Panc1 (cell line): ENCODE data around the gene LHX4. TPM values are rescaled to one million over a fixed set of nuclear protein-coding genes. Genes with fewer than 3 reads are reported as not detected.

Experiments used
- ATAC-seq: fragments of 200-7000 bp; cut with Tn5 transposase; 2 replicates; pipeline ENCODE4 v1.9.1; 2020; ENCODE audit warnings: mild to moderate bottlenecking, moderate library complexity
- BruUV-seq: library from RNA; stranded (reverse); fragments of 400-500 nt; replicated peaks from 2 replicates; lab custom pipeline; 2021; lab: Mats Ljungman, UMichigan
- CTCF ChIA-PET: fragments of 300-600 bp; sonication (Branson Sonifier 250); formaldehyde crosslinking; loops from one replicate; lab custom pipeline; 2022; ENCODE audit warnings: antibody characterized with exemption; lab: Charles Lee
- POLR2A ChIA-PET: fragments of 300-600 bp; sonication (Branson Sonifier 250); formaldehyde crosslinking; loops from one replicate; lab custom pipeline; 2022; ENCODE audit warnings: antibody characterized with exemption; lab: Charles Lee
- DNase-seq: peaks from one replicate; pipeline ENCODE4 v3.0.0-alpha.2; 2010; ENCODE audit warnings: low read depth, low spot score
- H3K27ac ChIP-seq: 2 replicates; pipeline ENCODE4 v1.5.1; 2011; ENCODE audit warnings: mild to moderate bottlenecking, low read length, inconsistent platforms
- H3K27me3 ChIP-seq: fragments of 200-500 bp; sonication (Bioruptor generic); 2 replicates; pipeline ENCODE4 v1.6.0; 2014; ENCODE audit warnings: low read length, inconsistent platforms; ENCODE audit not compliant: control insufficient read depth, insufficient read depth
- H3K36me3 ChIP-seq: fragments of 200-500 bp; sonication (Bioruptor generic); 2 replicates; pipeline ENCODE4 v1.5.1; 2014; ENCODE audit warnings: inconsistent platforms, mild to moderate bottlenecking, low read length, moderate library complexity; ENCODE audit not compliant: control insufficient read depth, insufficient read depth
- H3K4me1 ChIP-seq: 2 replicates; pipeline ENCODE4 v1.5.1; 2011; ENCODE audit warnings: inconsistent platforms, mild to moderate bottlenecking, low read length, moderate library complexity; ENCODE audit not compliant: control insufficient read depth, insufficient read depth
- H3K4me3 ChIP-seq, 2 experiments: 2 replicates each; pipeline ENCODE4 v1.5.1; 2011 to 2012; ENCODE audit warnings: low read depth in 2 of 2, low read length in 2 of 2, mild to moderate bottlenecking in 2 of 2, inconsistent platforms in 1 of 2, moderate library complexity in 1 of 2
- H3K9me3 ChIP-seq: fragments of 200-500 bp; sonication (Bioruptor generic); 2 replicates; pipeline ENCODE4 v1.5.1; 2014; ENCODE audit warnings: low read depth, mild to moderate bottlenecking, inconsistent platforms, low read length, moderate library complexity; ENCODE audit not compliant: control insufficient read depth, insufficient read depth
- CTCF ChIP-seq: fragments of 450-650 bp; IDR thresholded peaks from 2 replicates; pipeline ENCODE4 v1.5.1; 2017; ENCODE audit warnings: mild to moderate bottlenecking
- POLR2AphosphoS5 ChIP-seq: IDR thresholded peaks from 2 replicates; pipeline ENCODE4 v1.6.1; 2012; ENCODE audit warnings: mild to moderate bottlenecking, low read depth, low read length, moderate library complexity
- REST ChIP-seq, 2 experiments: IDR thresholded peaks; 2 replicates each; pipeline ENCODE4 v1.6.1; 2011 to 2012; ENCODE audit warnings: low read depth in 2 of 2, control low read depth in 1 of 2, low read length in 1 of 2, mild to moderate bottlenecking in 1 of 2, moderate library complexity in 1 of 2; ENCODE audit not compliant: insufficient read depth in 1 of 2
- SIN3A ChIP-seq: IDR thresholded peaks from 2 replicates; pipeline ENCODE4 v1.6.1; 2012; ENCODE audit warnings: low read depth, mild to moderate bottlenecking, low read length, moderate library complexity, borderline replicate concordance; ENCODE audit not compliant: insufficient read depth
- TCF7L2 ChIP-seq: IDR thresholded peaks from 2 replicates; pipeline ENCODE4 v1.6.1; 2011; ENCODE audit warnings: mild to moderate bottlenecking, low read depth, low read length, inconsistent platforms
- in situ Hi-C: cut with HindIII; loops from 2 replicates; pipeline ENCODE4 v1.10.0; 2016; ENCODE audit warnings: low sequenced_read_pairs, low pct_unique_long_range_greater_than_20kb
- intact Hi-C: fragments of 100-400 bp; cut with micrococcal nuclease; formaldehyde crosslinking; loops from one replicate; pipeline ENCODE4 v1.10.0; 2022; ENCODE audit not compliant: unreplicated experiment
- total RNA-seq: library from RNA; stranded (reverse); gene quantifications from one replicate; pipeline ENCODE4 v1.2.1, GENCODE V29; 2021; ENCODE audit not compliant: unreplicated experiment

LHX4 gene
- total RNA-seq, 1 experiment from 2014 or later = 0.72 TPM

GRCh38 chr1:180197231-180197630 is 32.8 kb upstream of the LHX4 start:
- Histone ChIP-seq H3K4me1 (no peaks in the 10 kb centered on the region), H3K27me3 (no peaks in the 10 kb centered on the region), H3K27ac (no peak overlapping the region), H3K4me3 (no peak overlapping the region), H3K36me3 (no peaks in the 10 kb centered on the region), H3K9me3 (no peaks in the 10 kb centered on the region)
- TF ChIP-seq POLR2AphosphoS5 (no peak), REST (IDR thresholded peaks at IDR 0.05; ENCODE audit: insufficient read depth in 1 of 2, low read depth in 2 of 2, low read length in 1 of 2) (no peak), TCF7L2 (no peak), SIN3A (no peak)
- DNase-seq = no peak
- BruUV-seq = TSS peak; percentile 62
- ChIA-PET CTCF (no interaction called here), POLR2A (no interaction called here)
- ATAC-seq = no peak
- intact Hi-C loops (no loop called here), in situ Hi-C loops (no loop called here)

GRCh38 chr1:180198196-180198595 is 31.9 kb upstream of the LHX4 start:
- no TSS peak for BruUV-seq
- in situ Hi-C loops = no loop called here
- TF ChIP-seq SIN3A (no peak), POLR2AphosphoS5 (no peak), TCF7L2 (no peak), REST (IDR thresholded peaks at IDR 0.05; ENCODE audit: insufficient read depth in 1 of 2, low read depth in 2 of 2, low read length in 1 of 2) (no peak), CTCF (no peak)
- Histone ChIP-seq H3K4me3 (no peak overlapping the region), H3K27ac (no peak overlapping the region), H3K27me3 (no peaks in the 10 kb centered on the region), H3K4me1 (no peaks in the 10 kb centered on the region), H3K36me3 (no peaks in the 10 kb centered on the region), H3K9me3 (no peaks in the 10 kb centered on the region)
- intact Hi-C loops = no loop called here
- CTCF ChIA-PET = no interaction called here
- ATAC-seq (no peak), DNase-seq (no peak)
- POLR2A ChIA-PET = no interaction called here
